NB4 (cell line): Measurements from ENCODE around the gene NECAB3.

ENCODE experiments used
- DNase-seq: peaks from one replicate; pipeline ENCODE4 v3.0.0; 2010; ENCODE audit warnings: low read depth
- H3K4me3 ChIP-seq: one replicate; pipeline ENCODE4 v1.5.1; 2011; ENCODE audit warnings: mild to moderate bottlenecking, low read depth, low read length, moderate library complexity
- MYC ChIP-seq: IDR thresholded peaks from 2 replicates; pipeline ENCODE4 v1.6.1; 2011; ENCODE audit warnings: low read depth, low read length
- POLR2A ChIP-seq: IDR thresholded peaks from 2 replicates; pipeline ENCODE4 v1.6.1; 2011; ENCODE audit warnings: mild to moderate bottlenecking; ENCODE audit not compliant: insufficient read length; ENCODE audit errors: extremely low read depth
- TF ChIP-seq, protein P1 (sequence below): IDR thresholded peaks from one replicate; pipeline ENCODE4 v1.5.1; 2012; ENCODE audit warnings: low read depth, low read length
- TF ChIP-seq, protein P2 (sequence below): IDR thresholded peaks from 2 replicates; pipeline ENCODE4 v1.6.1; 2011; ENCODE audit warnings: low read depth, low read length

The NECAB3 gene

DNA sequence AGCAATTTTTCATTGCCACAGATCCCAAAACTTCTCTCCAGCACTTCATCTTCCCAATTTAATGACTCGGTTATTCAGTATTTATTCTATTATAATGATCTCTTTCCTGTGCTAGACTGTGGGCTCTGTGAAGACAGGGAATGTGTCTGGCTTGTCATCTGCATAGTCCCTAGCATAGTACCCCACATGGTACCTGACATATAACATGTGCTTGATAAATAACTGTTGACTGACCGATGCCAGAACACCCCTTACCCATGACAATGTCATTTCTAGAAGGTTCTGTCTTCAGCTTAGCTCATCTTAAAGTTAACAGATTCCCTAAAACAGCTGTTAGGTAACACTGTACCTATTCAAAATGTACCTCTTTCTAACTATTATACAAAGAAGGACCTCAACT, 42.3 kb upstream of the NECAB3 start:
- H3K4me3 ChIP-seq: no peak overlapping the region
- TF ChIP-seq POLR2A (no peak), MYC (no peak)
- TF ChIP-seq, protein P1, sequence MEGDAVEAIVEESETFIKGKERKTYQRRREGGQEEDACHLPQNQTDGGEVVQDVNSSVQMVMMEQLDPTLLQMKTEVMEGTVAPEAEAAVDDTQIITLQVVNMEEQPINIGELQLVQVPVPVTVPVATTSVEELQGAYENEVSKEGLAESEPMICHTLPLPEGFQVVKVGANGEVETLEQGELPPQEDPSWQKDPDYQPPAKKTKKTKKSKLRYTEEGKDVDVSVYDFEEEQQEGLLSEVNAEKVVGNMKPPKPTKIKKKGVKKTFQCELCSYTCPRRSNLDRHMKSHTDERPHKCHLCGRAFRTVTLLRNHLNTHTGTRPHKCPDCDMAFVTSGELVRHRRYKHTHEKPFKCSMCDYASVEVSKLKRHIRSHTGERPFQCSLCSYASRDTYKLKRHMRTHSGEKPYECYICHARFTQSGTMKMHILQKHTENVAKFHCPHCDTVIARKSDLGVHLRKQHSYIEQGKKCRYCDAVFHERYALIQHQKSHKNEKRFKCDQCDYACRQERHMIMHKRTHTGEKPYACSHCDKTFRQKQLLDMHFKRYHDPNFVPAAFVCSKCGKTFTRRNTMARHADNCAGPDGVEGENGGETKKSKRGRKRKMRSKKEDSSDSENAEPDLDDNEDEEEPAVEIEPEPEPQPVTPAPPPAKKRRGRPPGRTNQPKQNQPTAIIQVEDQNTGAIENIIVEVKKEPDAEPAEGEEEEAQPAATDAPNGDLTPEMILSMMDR: no peak
- TF ChIP-seq, protein P2, sequence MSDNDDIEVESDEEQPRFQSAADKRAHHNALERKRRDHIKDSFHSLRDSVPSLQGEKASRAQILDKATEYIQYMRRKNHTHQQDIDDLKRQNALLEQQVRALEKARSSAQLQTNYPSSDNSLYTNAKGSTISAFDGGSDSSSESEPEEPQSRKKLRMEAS: no peak
- no peak for DNase-seq

GRCh38 chr20:33713865-33714367, 39.7 kb upstream of the NECAB3 start:
- TF ChIP-seq, protein P1: no peak
- TF ChIP-seq POLR2A: no peak
- no peak for TF ChIP-seq MYC
- TF ChIP-seq, protein P2: no peak
- no peak for DNase-seq

DNA sequence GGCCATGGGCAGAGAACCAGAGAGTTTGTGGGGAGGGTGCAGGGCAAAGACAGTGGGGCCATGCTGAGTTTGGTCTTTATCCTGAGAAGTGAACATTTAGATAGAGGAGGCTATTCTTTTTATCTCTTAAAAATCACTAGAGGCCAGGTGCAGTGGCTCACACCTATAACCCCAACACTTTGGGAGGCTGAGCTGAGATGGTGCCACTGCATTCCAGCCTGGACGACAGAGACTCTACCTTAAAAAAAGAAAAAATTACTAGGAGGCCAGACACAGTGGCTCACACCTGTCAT, 37.2 kb upstream of the NECAB3 start:
- H3K4me3 ChIP-seq: no peak overlapping the region
- DNase-seq: no peak
- TF ChIP-seq MYC: no peak
- TF ChIP-seq, protein P1: no peak
- TF ChIP-seq, protein P2: no peak
- TF ChIP-seq POLR2A: no peak

More at GRCh38 chr20:33713865-33714367, 39.7 kb upstream of the NECAB3 start:
- H3K4me3 ChIP-seq: no peak overlapping the region

- H3K4me3 ChIP-seq: no peak overlapping the region
- DNase-seq: no peak
- TF ChIP-seq, protein P1: no peak
- TF ChIP-seq MYC: no peak
Measured at GRCh38 chr20:33710681-33711445, 36.6 kb upstream of the NECAB3 start.

- no peak overlapping the region for H3K4me3 ChIP-seq
- no peak for DNase-seq
- TF ChIP-seq POLR2A (no peak), MYC (no peak)
- TF ChIP-seq, protein P1: no peak
- TF ChIP-seq, protein P2: no peak
Measured at GRCh38 chr20:33709905-33710541, 35.8 kb upstream of the NECAB3 start.
